ENCODE measurements around the gene TM4SF1.
"Not testable (repeated sequence)": the region's sequence is repeated elsewhere in the genome, so short reads cannot be mapped to it uniquely, and the experiment has no call there.

TM4SF1 gene

GRCh38 chr3:149396476-149396875, 19.0 kb upstream of the TM4SF1 start:
- no peak for DNase-seq

DNA sequence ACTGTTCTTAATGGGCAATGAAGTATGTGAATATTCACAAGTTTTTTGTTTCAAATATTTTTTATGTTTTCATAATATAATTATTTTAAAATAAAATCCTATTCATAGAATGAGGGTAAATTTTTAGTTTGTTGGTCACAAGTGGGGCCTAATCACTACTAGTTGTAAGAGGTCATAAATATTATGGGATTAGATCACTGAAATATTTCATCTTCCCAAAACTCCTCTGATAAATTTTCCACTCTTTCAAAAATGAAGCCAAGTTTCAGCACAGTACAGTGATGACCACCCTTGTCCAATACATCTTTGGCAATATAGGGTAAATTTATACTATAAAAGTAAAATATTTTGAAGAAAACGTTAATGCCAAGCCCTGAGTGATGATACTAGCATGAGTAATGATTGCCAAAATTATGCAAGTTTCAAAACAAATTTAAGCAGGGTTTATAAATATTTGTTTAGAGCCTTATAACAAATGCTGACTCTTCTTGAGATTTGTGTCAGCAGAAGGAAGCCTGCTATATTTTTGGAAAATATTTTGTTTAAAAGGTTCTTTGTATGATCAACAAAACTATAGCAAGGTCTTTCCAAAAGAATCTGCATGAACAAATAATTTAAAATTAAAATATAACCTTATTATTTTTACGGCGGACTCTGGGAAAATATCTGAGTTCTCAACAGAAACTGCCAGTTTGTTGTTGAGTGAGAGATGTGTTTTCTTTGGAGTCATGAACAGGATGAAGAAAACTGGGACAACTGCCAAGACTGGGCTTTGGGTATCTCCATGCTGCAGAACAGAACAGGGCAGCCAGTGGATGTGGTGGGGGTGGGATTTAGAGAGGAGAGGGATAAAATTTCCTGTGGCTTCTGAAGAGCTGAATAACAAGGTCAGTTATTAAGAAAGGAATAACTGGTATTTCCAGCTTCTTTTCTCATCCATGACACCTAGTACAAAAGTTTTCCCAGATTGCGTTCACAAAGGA, 17.9 kb upstream of the TM4SF1 start:
- no peak for DNase-seq

DNA sequence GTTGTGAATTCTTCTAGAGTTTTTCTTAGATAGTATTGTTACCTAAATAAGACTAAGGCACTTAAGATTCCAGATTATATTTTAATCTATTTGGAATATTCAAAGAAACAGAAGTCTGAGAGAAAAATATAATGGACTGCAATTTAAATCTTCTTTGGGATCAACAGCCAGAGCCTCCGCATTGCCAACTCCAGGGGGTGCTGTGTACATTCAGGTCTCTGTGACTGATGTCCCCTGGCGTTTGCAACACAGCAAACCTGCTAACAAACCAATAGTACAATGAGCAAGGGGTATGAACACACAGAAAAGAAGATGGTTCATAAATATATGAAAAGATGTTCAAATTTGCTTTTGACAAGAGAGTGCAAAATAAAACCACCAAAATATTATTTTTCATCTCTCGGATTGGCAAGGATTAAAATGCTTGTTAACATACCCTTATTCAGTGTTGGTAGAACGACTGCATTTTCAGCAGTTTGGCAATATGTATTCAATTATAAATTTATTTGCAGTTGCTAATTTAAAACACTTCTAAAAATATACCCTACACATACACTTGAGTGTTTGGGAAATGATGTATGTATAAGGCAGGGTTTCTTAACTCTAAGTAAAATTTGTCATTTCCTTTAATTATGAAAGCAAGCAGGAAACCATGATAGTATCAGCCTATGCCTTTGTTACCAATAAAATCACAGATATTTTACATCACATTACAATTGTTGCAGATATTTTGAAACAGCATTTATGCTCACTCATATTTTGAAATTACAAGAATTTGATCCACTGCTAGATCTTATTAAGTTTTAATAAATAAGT, 16.1 kb upstream of the TM4SF1 start:
- no peak for DNase-seq

GRCh38 chr3:149391960-149392359, 14.5 kb upstream of the TM4SF1 start:
- DNase-seq, result no peak

DNA sequence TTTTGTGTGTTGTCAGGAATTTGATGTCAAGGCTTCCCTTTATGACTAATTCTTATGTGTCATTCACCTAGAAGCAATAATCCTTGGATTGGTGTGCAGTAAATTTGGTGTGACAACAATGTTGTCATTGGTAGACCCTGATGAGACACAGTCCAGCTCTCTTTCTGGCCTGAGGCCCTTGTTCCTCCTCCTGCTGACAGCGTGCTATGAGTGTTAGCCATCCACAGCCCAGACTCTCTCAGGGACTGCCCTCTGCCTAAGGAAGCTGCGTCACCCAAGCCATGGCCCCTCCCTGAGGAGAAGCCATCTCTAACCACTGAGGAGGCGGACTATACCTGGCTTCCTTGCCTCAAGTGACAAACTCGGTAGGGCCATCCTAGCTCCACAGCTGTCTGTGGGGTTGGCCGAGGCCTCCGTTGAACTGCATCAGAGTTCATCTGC, 13.3 kb upstream of the TM4SF1 start:
- no peak for DNase-seq

- no peak for DNase-seq
Measured at GRCh38 chr3:149390294-149390693, 12.8 kb upstream of the TM4SF1 start.

DNA sequence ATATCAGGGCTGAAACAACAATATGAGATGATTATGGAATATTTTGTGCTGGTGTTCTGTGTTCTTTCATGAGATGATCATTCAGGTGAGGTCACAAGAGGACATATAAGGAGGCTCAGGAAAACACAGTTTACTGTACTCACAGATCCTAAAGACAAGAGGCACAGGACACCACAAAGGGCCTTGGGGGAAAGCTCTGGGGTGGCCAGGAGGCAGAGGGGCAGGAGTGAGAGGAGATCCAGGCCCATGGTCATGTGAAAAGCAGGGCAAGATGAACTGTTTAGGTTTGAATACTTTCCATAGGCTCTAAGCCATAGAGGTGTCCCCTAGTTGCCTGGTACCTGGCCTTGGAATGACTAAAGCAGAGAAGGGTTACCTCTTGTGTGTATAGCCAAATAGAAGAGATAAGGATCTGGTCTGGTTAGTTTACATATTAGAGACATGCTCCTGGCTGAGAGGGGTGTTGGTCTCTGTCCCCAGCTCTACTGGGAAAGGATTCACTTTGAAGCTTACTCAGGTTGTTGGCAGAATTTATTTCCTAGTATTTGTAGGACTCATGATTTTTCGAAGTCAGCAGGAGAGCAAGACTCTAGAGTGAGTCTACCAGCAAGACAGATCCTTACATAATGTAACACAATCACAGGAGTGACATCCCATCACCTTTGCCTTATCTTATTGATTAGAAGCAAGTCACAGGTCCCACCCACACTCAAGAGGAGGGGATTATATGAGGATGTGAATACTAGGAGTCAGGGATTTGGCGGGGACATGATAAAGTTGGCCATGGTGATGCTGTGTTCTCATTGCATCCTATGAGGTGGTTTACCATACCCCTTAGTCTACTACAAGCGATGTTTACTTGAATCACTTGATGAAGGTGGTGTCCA, 11.3 kb upstream of the TM4SF1 start:
- DNase-seq, result no peak

DNA sequence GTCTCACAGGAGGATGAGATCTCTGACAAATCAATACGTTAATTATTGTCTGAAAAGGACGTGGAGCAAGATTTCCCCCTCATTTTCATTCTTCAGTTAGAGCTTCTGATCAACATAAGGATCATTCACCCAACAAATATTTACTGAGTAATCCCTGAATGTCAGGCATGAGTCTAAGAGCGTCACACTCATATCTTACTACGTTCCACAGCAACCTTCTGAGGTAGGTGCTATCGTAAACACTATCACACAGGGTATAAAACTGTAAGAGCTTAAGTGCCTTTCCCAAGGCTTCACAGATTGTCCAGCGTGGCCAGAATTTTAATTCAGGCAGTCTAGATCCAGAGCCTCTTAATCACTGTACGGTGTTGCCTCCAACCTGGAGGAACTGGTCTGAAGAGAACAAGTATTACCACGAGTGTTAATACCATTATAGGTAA, 10.6 kb upstream of the TM4SF1 start:
- DNase-seq, result no peak

DNA sequence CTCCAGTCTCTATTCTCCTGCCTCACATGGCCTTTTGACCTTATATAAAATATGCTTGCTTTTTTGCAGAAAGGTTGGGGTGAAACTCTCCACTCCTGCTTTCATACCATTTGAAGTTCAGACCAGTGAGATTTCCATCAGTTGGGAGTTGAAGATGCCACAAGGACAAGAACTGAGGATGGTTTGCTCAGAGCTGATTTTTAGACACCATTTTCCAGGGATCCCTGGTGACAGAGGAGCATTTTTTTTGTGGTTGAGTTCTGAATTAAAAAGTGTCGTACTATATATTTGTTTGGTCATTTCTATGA, 8.8 kb upstream of the TM4SF1 start:
- no peak for DNase-seq

- DNase-seq, result no peak
Measured at GRCh38 chr3:149385617-149386298, 8.3 kb upstream of the TM4SF1 start.

DNA sequence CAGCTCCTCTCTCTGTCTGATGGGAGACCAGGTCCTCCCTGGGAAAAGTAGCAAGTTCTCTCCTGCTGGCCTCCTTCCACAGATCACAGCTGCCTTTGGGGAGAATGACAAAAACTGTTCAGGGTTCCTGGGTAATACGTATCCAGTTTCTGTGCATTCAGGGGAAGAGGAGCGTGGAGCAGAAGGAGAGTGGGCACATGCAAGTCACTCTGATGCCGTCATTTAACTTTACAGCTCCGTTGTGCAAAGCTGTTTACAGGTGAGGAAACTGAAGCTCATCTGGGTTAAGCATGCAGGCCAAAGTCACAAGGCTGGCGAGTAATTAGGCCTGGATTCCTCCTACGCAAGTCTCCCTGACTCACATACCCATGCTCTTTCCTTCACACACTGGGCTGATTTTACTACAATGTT, 7.5 kb upstream of the TM4SF1 start:
- no peak for DNase-seq

DNA sequence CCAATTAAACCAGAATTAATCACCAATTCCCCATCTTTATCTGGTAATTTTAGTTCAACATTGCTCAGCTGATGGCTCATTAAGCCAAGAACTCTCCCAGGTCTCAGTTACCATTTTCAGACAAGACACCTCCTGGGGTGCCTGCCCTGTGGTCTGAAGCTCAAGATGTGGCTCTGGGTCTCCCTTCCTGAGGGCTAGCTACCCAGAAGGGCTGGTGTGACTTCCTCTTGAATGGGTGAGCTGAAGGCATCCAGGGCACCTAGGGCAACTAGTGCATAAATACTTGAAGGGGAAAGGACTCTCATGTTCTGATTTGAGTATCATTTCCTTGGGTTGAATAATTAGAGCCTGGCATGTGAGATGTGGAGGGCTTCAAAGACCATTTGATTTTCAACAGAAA, 6.7 kb upstream of the TM4SF1 start:
- DNase-seq, result no peak

DNA sequence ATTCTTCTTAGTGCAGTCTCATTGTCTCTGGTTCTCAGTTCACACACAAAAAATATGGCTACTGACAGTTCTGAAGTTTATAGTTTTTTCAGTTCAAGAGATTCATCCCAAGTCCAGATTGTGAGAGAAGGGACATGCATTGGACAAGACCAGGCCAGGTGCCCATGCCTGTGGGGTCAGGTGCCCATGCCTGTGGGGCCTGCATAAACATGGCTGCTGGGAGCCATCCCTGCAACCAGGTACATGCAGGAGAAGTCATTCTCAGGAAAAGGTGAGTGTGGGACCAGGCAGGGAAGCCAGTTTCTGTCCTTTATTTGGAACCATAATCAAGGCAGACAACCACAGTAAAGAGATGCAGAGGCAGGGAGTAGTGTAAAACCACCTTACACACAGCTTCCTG, 6.3 kb upstream of the TM4SF1 start:
- no peak for DNase-seq

DNA sequence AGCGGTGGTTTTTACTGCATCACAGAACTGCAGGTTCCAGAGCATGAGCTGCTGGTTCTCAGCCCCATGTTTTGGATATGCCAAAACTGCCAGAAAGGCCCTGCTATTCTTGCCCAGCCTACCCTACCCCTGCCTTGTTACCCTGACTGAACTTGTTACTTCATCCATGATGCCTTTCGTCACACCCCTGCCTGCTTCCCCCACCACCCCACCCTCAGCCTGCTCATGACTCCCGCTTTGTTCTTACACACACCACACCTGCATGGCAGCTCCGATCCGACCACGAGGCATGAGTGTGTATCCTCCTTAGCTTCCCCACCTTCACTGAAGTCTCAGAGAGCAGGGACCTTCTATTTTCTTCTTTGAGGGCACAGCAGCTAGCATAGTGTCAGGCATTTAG, 5.1 kb upstream of the TM4SF1 start:
- DNase-seq, result no peak

DNA sequence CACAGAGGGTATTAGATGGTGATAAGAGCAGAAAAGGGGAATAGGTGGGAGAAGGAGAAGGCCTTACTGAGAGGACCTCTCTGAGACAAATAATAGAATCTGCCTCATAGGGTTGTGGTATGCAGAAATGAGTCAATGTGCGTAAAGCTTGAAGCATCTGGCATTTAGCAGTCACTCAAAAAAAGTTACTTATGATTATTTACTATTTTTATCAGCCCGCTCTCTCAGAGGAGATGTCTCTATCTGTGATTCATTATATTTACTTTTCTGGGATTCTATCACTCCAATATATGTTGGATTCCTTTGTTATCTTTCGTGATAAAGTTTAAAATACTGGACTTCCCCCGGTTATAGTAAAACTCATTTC, 4.6 kb upstream of the TM4SF1 start:
- no peak for DNase-seq

DNA sequence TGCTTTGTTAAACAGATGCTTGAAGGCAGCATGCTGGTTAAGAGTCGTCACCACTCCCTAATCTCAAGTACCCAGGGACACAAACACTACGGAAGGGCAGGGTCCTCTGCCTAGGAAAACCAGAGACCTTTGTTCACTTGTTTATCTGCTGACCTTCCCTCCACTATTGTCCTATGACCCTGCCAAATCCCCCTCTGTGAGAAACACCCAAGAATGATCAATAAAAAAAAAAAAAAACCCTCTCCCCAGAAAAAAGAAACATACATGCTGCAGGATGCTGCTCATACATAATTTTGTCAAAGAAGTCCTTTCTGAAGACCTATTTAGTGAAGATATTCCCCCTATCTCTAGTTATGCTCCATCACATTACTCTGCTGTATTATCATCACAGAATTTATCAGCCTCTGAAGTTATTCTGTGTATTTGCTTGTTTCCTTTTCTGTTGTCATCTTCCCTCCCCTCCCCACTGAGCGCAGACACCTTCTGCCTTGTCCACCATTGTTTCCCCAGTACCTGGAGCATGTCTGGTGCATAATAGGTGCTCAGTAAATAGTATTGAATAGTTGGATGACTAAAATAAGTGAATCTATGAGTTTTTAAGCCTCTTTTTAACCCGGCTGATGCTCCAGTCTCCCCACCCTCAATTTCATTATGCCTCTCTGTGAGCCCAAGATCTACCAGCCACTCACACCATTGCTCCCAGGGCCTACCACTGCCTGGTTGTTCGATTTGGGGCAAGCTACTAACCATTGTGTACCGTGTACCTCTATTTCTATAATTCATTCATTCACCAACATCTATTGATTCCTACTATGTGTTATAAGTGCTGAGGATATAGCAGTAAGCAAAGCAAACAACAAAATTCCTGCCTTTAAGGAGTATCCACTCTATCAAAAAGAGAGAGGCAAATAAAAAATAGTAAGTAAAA, 4.0 kb upstream of the TM4SF1 start:
- DNase-seq, result no peak

GRCh38 chr3:149380220-149380619, 2.8 kb upstream of the TM4SF1 start:
- DNase-seq, result not testable (repeated sequence)

DNA sequence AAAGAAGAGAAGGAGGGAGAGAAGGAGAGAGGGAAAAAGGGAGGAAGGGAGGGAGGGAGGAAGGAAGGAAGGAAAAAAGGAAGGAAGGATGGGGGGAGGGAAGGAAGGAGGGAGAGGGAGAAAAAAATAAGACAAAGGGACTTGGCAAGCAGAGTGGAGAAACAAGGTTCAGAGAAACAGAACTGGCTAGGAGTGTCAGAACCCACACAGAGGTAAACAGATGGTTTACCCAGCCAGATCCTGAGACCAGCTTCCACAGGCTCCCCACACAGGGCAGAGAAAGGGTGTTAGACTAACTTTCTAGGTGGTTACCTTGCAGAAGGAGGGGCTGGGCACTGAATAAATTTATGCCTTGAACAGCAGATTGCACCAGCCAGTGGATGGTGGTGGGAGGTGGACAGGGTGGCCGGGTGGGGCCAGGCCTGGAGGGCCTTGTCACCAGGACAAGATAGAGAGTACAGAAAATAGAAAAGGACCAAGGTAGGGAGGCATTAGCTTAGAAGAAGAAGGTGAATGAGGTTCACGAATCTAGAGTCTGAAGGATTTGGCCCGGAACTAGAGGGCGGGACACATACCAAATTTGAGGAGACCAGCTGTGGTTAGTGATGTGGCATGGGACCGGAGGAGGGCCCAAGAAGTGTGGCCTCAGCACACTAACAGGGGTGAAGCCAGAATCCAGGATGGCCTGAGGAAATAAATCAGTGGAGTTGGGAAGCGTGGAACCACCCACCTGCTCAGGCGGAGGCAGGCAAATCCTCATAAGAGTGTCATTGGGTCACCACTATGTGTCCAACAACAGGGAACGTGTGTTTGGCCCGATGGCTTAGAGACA, 1.2 kb upstream of the TM4SF1 start:
- no peak for DNase-seq

GRCh38 chr3:149376718-149377407, 586 bp downstream of the TM4SF1 start:
- DNase-seq, result no peak

Measured in right kidney (tissue), 1 donor.